Suprapubic skin (tissue), 4 donors: ENCODE data around the gene PDGFRB. TPM values are rescaled to one million over a fixed set of nuclear protein-coding genes. Genes with fewer than 3 reads are reported as not detected.

Experiments
- DNase-seq, 2 donors: peaks; one replicate each; pipeline ENCODE4 v3.0.0-alpha.2; 2019; ENCODE audit warnings: low spot score in 2 of 2
- H3K27ac ChIP-seq: fragments of 200-600 bp; sonication (generic); one replicate; pipeline ENCODE4 v1.5.1; 2019
- H3K27me3 ChIP-seq: fragments of 200-600 bp; sonication (generic); one replicate; pipeline ENCODE4 v1.5.1; 2019
- H3K36me3 ChIP-seq: fragments of 200-600 bp; sonication (generic); one replicate; pipeline ENCODE4 v1.5.1; 2019
- H3K4me1 ChIP-seq: fragments of 200-600 bp; sonication (generic); one replicate; pipeline ENCODE4 v1.5.1; 2019
- H3K4me3 ChIP-seq: fragments of 200-600 bp; sonication (generic); one replicate; pipeline ENCODE4 v1.5.1; 2019; ENCODE audit warnings: mild to moderate bottlenecking
- H3K9me3 ChIP-seq: fragments of 200-600 bp; sonication (generic); one replicate; pipeline ENCODE4 v1.5.1; 2019
- EP300 ChIP-seq: sonication (generic); formaldehyde crosslinking; IDR thresholded peaks from one replicate; pipeline ENCODE4 v1.6.1; 2017; ENCODE audit warnings: antibody characterized with exemption
- POLR2A ChIP-seq, 2 donors: fragments of 450-650 bp; IDR thresholded peaks; one replicate each; pipeline ENCODE4 v1.6.1; 2017; ENCODE audit warnings: antibody characterized with exemption in 2 of 2, mild to moderate bottlenecking in 2 of 2, moderate library complexity in 2 of 2
- POLR2AphosphoS5 ChIP-seq, 3 donors: sonication (generic); formaldehyde crosslinking; IDR thresholded peaks; one replicate each; pipeline ENCODE4 v1.6.1; 2017; ENCODE audit warnings: antibody characterized with exemption in 3 of 3
- WGBS: methylation state at CpG from one replicate; pipeline ENCODE4 v1.1.5; 2018; 5-methylcytosine and 5-hydroxymethylcytosine counted together
- total RNA-seq, 4 donors: library from RNA; depleted of rRNA; stranded (reverse); fragments of >200 nt; gene quantifications; one replicate each; pipeline ENCODE4 v1.1.0, GENCODE V29; 2016
- TF ChIP-seq, protein P1 (sequence below), 2 donors: fragments of 200-600 bp in 1 of 2; fragments of 450-650 bp in 1 of 2; sonication (generic) in 1 of 2; IDR thresholded peaks; one replicate each; pipeline ENCODE4 v1.5.1; 2016 to 2019; ENCODE audit warnings: antibody characterized with exemption in 2 of 2, mild to moderate bottlenecking in 1 of 2, moderate library complexity in 1 of 2

Gene PDGFRB
- total RNA-seq, 4 donors from 2014 or later, result 23.8 to 51.4 (median 43.9) TPM

DNA sequence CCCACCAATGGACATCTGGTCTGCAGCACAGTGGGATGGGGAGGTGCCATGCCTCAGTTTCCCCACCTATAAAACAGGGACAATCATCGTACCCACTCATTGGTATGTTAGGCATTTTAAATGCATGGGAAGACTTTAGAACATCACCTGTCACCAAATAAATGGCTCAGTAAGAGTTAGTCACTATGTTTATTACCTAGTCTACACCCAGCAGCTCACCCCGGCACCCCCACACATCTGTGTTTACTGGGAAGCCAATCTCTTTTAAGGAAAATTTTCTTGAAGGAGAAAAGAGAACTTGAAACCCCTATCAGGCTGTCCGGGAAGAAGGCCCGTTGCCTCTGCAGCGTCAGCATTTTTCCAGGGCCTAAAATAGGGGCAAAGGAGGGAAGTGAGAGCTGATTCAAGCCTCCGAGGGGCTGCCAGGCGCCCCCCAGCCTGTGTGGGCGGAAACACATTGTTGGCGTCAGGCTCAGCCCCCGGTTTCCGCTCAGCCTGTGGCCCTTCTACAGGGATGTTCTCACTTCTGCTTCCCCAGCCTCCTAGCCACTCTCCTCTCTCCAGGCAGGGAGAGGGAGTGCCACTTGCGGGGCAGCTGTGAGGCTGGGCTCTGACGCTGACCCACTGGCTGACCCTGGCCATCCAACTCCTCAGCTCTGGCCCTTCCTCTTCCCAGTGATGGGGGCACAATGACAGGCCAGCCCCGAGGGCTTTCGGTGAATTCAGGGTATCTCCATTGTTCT is 73.9 kb downstream of the PDGFRB start:
- H3K4me3 ChIP-seq, result no peak overlapping the region
- 33% methylated on average over 12 of the region's 15 CpGs for WGBS

DNA sequence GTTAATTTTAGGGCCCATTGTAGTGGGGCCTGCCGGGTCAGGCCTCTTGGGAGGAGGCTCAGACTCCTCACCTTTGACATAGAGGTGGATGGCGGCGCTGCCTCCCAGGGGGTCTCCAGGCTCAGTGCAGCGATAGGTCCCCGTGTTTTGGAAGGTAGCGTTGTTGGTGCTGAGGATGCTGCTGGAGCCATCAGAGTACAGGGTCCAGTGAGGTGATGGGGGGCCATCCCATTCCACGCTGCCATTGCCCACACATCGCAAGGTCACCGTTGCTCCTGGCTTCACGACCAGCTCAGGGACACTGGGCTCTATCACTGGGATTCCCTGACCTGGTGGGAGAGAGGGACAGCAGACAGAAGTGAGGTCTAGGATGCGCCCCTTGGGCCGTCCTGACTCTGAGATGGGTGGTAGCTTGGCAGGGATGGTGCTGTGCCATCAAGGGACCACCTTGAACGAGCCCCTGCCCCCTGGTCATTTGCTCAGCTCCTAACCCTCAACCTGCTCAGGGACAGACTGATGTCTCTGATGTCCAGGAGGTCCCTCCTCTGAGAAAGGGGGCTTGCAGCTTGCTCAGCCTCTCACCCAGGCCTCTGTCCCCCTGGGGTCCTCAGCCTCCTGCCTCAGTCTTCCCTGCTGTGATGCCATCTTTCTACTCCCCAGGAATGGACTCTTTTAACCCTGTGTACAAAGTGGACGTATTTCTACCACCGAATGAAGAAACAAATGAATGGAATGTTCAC is 74.8 kb downstream of the PDGFRB start:
- no peak for TF ChIP-seq POLR2AphosphoS5 (IDR thresholded peaks at IDR 0.05)
- no peak for TF ChIP-seq EP300
- TF ChIP-seq, protein P1, sequence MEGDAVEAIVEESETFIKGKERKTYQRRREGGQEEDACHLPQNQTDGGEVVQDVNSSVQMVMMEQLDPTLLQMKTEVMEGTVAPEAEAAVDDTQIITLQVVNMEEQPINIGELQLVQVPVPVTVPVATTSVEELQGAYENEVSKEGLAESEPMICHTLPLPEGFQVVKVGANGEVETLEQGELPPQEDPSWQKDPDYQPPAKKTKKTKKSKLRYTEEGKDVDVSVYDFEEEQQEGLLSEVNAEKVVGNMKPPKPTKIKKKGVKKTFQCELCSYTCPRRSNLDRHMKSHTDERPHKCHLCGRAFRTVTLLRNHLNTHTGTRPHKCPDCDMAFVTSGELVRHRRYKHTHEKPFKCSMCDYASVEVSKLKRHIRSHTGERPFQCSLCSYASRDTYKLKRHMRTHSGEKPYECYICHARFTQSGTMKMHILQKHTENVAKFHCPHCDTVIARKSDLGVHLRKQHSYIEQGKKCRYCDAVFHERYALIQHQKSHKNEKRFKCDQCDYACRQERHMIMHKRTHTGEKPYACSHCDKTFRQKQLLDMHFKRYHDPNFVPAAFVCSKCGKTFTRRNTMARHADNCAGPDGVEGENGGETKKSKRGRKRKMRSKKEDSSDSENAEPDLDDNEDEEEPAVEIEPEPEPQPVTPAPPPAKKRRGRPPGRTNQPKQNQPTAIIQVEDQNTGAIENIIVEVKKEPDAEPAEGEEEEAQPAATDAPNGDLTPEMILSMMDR (IDR thresholded peaks at IDR 0.05), result no peak
- TF ChIP-seq POLR2A (IDR thresholded peaks at IDR 0.05), result no peak
- Histone ChIP-seq H3K27ac (no peak overlapping the region), H3K9me3 (no peaks in the 10 kb centered on the region), H3K4me3 (no peak overlapping the region), H3K27me3 (peaks cover 2% of the 10 kb centered on the region), H3K36me3 (no peaks in the 10 kb centered on the region), H3K4me1 (no peaks in the 10 kb centered on the region)
- WGBS, result 88% methylated on average over 14 of the region's 15 CpGs
- DNase-seq, result peak in 1 of 2 donors; percentile 54

More for the DNA sequence above, 73.9 kb downstream of the PDGFRB start:
- no peaks in the 10 kb centered on the region for H3K9me3 ChIP-seq
- H3K4me1 ChIP-seq, result no peaks in the 10 kb centered on the region
- DNase-seq, result peak in 1 of 2 donors; percentile 79
- no peak overlapping the region for H3K27ac ChIP-seq
- no peaks in the 10 kb centered on the region for H3K36me3 ChIP-seq
- peaks cover 3% of the 10 kb centered on the region for H3K27me3 ChIP-seq
- no peak for TF ChIP-seq POLR2A (IDR thresholded peaks at IDR 0.05)
- TF ChIP-seq, protein P1 (IDR thresholded peaks at IDR 0.05), result no peak

DNA sequence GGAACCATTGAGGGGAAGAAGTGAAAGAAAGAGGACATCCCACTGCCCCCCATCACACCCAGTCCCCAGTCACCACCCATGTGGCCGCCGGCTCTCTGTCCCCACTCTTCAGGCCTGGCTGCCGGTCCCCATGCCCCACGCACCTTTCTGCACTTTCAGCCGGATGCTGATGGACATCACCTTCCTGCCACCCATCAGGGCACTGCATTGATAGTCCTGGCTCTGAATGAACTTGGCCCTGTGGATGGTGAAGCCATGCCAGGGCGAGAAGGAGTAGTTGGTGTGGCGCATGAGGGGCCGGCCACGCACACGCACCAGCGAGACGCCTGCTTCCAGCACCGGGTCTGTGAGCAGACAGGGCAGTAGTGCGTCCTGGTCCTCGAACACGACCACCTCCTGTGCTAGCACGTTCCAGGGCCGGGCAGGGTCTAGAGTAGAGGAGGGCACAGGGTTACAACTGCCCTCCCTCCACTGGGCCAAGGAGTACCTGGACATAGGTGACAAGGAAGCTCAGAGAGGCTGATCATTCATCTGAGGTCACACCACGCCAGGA is 75.7 kb downstream of the PDGFRB start:
- Histone ChIP-seq H3K4me3 (no peak overlapping the region), H3K27ac (no peak overlapping the region), H3K4me1 (no peaks in the 10 kb centered on the region), H3K9me3 (no peaks in the 10 kb centered on the region), H3K27me3 (no peaks in the 10 kb centered on the region), H3K36me3 (no peaks in the 10 kb centered on the region)
- 96% methylated on average over 6 of the region's 19 CpGs for WGBS
- DNase-seq, result peak in 1 of 2 donors; percentile 75
- TF ChIP-seq, protein P1 (IDR thresholded peaks at IDR 0.05), result no peak
- TF ChIP-seq POLR2AphosphoS5 (IDR thresholded peaks at IDR 0.05) (no peak), EP300 (no peak), POLR2A (IDR thresholded peaks at IDR 0.05) (no peak)

DNA sequence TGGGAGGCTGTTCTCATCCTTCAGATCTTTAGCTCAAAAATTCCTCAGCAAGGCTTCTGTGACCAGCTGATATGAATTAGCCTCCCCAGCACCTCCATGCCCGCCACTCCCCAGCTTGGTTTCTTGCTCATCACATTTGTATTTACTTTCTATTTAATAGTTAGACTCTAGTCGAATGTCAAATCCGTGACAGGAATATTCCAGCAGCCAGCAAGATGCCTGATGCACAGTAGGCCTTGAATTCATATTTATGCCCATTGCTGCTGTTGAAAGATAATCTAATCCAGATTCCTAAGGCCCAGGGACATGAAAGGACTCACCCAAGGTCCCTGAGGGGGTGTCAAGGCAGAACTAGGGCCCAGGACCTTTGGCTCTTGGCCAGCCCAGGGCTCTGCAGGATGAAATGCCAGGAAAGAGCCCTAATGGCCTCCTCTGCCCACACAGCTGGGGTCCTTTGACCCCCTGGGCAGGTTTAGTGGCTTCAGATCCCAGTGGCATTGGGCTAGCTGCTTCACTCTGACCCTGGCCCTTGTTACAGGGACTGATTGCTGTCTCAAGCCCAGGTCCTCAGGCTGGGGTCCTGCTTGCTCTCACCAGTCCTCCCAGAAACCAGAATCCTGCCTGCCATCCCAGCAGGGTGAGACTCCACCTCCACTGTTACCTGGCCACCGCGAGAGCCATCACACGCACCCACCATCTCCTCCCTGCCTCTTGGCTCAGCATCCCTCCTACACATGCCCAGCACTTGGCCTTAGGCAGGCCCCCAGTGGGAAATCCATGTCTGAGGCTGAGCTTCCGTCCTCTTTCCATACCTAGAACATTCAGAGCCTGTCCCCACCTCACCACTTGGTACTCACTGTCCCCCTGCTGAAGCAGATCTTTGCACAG is 76.6 kb downstream of the PDGFRB start:
- peak; percentile 42 to 56 for DNase-seq
- H3K27me3 ChIP-seq, result no peaks in the 10 kb centered on the region
- WGBS, result 80% methylated on average over 7 of the region's 7 CpGs
- no peak for TF ChIP-seq EP300
- TF ChIP-seq, protein P1 (IDR thresholded peaks at IDR 0.05), result no peak
- H3K9me3 ChIP-seq, result no peaks in the 10 kb centered on the region
- no peak overlapping the region for H3K4me3 ChIP-seq
- H3K27ac ChIP-seq, result no peak overlapping the region
- no peaks in the 10 kb centered on the region for H3K36me3 ChIP-seq
- H3K4me1 ChIP-seq, result no peaks in the 10 kb centered on the region
